ENCODE results near the gene CFAP74. TPM values are rescaled to one million over a fixed set of nuclear protein-coding genes. Genes with fewer than 3 reads are reported as not detected.

The CFAP74 gene
- total RNA-seq, 4 donors from 2014 or later: not detected

DNA sequence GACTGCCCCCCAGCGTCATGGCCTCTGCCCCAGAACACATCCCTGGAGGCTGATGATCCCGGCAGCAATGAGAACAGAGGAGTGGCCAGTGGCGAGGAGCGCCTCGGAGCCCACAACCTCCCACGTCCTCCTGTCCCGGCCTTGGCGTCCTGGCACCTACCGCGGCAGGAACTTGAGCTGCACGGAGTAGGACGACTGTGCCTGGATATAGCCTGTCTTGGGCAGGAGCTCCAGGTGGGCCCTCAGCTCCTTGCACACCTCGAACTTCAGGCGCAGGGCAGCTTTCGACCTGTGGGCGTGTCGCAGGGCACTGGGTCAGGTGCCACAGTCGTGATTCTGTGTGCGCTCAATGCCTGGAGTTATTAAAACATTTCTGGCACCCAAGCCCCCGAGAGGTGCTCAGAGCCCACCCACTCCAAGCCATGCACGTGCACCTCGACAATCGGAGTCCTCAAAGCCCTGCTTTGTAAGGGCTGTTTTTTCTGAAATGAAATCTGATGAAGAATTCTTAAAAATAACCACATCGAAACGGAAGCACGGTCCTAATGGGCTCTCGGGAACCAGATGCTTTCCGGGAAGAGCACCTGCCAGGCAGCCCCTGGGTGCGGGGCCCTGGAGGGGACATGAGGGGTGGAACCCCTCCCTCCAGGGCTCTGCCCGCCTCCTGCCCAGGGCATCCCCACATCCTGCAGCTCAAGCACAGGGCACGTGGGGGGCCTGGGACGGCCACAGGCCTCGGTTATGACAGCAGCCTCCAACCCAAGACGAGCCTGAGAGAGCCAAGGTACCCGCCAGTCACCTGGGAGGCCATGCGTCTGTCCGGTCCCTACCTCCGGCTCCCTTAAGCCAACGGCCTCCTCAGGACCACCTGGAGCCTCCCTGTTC lies 61.5 kb downstream of the CFAP74 start:
- in situ Hi-C loops (cut with MboI; ENCODE audit: low pct_ligation_motif_present in 1 of 4, low pct_unique_long_range_greater_than_20kb in 1 of 4, low sequenced_read_pairs in 3 of 4): loop anchor here in 1 of 4 donors (10.0 kb wide), 1 partner anchor 93 kb away; no protein-coding TSS in a partner anchor
- Histone ChIP-seq H3K27me3 (peaks cover 26% of the 10 kb centered on the region), H3K9me3 (no peaks in the 10 kb centered on the region), H3K4me3 (no peak overlapping the region), H3K36me3 (no peaks in the 10 kb centered on the region), H3K27ac (no peak overlapping the region), H3K4me1 (peaks cover 0 to 16% (median 11%) of the 10 kb centered on the region in 4 donors)
- DNase-seq: no peak
- TF ChIP-seq POLR2AphosphoS5 (IDR thresholded peaks at IDR 0.05) (no peak), POLR2A (IDR thresholded peaks at IDR 0.05) (no peak)
- TF ChIP-seq, protein P1, sequence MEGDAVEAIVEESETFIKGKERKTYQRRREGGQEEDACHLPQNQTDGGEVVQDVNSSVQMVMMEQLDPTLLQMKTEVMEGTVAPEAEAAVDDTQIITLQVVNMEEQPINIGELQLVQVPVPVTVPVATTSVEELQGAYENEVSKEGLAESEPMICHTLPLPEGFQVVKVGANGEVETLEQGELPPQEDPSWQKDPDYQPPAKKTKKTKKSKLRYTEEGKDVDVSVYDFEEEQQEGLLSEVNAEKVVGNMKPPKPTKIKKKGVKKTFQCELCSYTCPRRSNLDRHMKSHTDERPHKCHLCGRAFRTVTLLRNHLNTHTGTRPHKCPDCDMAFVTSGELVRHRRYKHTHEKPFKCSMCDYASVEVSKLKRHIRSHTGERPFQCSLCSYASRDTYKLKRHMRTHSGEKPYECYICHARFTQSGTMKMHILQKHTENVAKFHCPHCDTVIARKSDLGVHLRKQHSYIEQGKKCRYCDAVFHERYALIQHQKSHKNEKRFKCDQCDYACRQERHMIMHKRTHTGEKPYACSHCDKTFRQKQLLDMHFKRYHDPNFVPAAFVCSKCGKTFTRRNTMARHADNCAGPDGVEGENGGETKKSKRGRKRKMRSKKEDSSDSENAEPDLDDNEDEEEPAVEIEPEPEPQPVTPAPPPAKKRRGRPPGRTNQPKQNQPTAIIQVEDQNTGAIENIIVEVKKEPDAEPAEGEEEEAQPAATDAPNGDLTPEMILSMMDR (IDR thresholded peaks at IDR 0.05): no peak
- 67% methylated on average over 39 of the region's 39 CpGs; no CpG with 5 or more reads in 1 of the 2 donors for WGBS, 2 donors (ENCODE audit: low coverage in 1 of 2)
- intact Hi-C loops (cut with DNase I; ENCODE audit: low total_unique reads): no loop called here

DNA sequence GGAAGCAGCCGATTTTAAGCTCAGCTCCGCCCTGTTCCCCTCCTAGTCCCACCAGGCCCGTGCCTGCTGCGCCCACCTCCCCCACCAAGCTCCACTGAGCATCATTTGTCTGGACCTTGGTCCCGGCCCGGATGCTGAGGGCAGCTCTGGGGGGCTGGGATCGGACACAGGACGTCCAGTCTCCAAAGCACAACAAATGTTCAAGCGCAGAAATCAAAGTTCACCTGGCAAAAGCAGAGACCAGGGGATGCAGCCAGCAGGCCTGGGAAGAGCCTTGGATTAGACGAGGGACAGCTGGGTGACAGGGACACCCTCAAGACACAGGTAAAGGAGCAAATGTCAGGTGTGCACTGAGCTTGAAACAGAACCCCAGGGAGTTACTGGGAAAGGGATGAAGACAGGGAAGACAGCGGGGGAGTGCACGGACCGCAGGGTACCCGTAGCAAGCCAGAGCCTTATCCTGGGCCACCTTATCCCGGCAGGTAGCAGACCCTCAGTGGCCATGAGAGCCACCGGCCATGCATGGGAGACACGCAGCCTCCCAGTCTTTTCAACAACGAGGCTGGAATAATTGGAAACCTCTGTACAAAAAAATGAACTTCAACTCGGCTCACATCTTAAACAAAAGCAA lies 62.3 kb downstream of the CFAP74 start:
- no peak overlapping the region for H3K27ac ChIP-seq
- H3K36me3 ChIP-seq: no peaks in the 10 kb centered on the region
- no peaks in the 10 kb centered on the region for H3K9me3 ChIP-seq
- WGBS, 2 donors (ENCODE audit: low coverage in 1 of 2): 48 to 57% methylated on average over 3 to 19 of the region's 19 CpGs
- TF ChIP-seq EP300 (IDR thresholded peaks at IDR 0.05; ENCODE audit: low read depth) (no peak), POLR2AphosphoS5 (IDR thresholded peaks at IDR 0.05) (no peak), POLR2A (IDR thresholded peaks at IDR 0.05) (no peak)
- TF ChIP-seq, protein P1 (IDR thresholded peaks at IDR 0.05): no peak
- H3K4me3 ChIP-seq: no peak overlapping the region
- no peak for DNase-seq
- intact Hi-C loops (cut with DNase I; ENCODE audit: low total_unique reads): no loop called here
- in situ Hi-C loops (cut with MboI; ENCODE audit: low pct_ligation_motif_present in 1 of 4, low pct_unique_long_range_greater_than_20kb in 1 of 4, low sequenced_read_pairs in 3 of 4): loop anchor here in 1 of 4 donors (10.0 kb wide), 1 partner anchor 93 kb away; no protein-coding TSS in a partner anchor
- H3K4me1 ChIP-seq: peaks cover 0 to 16% (median 11%) of the 10 kb centered on the region in 4 donors
- H3K27me3 ChIP-seq: peaks cover 29% of the 10 kb centered on the region

DNA sequence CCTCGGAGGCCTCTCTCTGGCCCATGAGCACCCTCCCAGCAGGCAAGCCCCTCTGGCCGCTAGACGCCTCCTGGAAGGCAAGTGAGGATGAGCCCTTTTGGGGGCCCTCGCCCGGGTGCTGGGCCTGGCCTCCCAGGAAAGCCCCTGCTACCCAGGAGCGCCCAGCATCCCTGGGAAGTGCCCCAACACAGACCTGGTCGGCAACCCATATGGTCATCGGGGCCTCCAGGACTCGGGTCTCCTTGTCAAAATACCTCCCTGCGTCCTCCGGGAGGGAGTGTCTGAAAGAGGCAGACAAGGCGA lies 63.5 kb downstream of the CFAP74 start:
- intact Hi-C loops (cut with DNase I; ENCODE audit: low total_unique reads): no loop called here
- H3K27me3 ChIP-seq: peaks cover 30% of the 10 kb centered on the region
- 89% methylated on average over 8 of the region's 12 CpGs; no CpG with 5 or more reads in 1 of the 2 donors for WGBS, 2 donors (ENCODE audit: low coverage in 1 of 2)
- no peak overlapping the region for H3K27ac ChIP-seq
- no peaks in the 10 kb centered on the region for H3K36me3 ChIP-seq
- in situ Hi-C loops (cut with MboI; ENCODE audit: low pct_ligation_motif_present in 1 of 4, low pct_unique_long_range_greater_than_20kb in 1 of 4, low sequenced_read_pairs in 3 of 4): loop anchor here in 1 of 4 donors (10.0 kb wide), 1 partner anchor 95 kb away; no protein-coding TSS in a partner anchor
- no peak for DNase-seq
- H3K4me3 ChIP-seq: no peak overlapping the region
- TF ChIP-seq POLR2A (IDR thresholded peaks at IDR 0.05): no peak
- TF ChIP-seq, protein P1 (IDR thresholded peaks at IDR 0.05): no peak
- no peak for TF ChIP-seq EP300 (IDR thresholded peaks at IDR 0.05; ENCODE audit: low read depth)
- no peak for TF ChIP-seq POLR2AphosphoS5 (IDR thresholded peaks at IDR 0.05)
- H3K9me3 ChIP-seq: no peaks in the 10 kb centered on the region
- peaks cover 0 to 16% (median 11%) of the 10 kb centered on the region in 4 donors for H3K4me1 ChIP-seq

All from transverse colon (tissue), 4 donors.